Measurements from ENCODE around the gene ADRB2. TPM values are rescaled to one million over a fixed set of nuclear protein-coding genes. Genes with fewer than 3 reads are reported as not detected.

The ADRB2 gene
- total and polyA plus RNA-seq, 10 of the 15 experiments (the other 5 are each of a cell fraction or from before 2014, with no cell fraction given) = 0.03 to 0.34 (median 0.18) TPM; not detected in 1

DNA sequence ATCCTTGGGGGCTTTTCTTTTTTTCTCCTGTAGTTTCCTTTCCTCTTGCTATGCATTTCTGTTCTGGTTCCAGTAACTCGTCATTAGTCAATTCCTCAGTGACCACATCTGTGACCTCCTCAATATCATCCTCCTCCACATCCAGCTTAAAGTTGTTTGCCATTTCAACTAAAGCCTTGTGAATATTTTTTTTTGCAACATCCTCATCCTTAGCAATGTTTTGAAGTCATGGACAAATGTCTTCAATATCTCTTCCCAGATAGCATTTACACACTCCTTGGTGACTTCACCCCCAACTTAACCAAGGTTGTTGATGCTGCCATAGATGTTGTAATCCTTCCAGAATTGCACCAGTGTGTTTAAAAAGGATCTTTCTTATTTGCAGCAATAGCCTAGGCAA, 14.7 kb upstream of the ADRB2 start (continued):
- no peak for TF ChIP-seq EZH2 (IDR thresholded peaks at IDR 0.05; ENCODE audit: borderline replicate concordance, control insufficient read depth, low read depth, low read length)
- no peak for TF ChIP-seq BACH1 (IDR thresholded peaks at IDR 0.05; ENCODE audit: borderline replicate concordance)
- TF ChIP-seq GATAD2B (conservative IDR thresholded peaks at IDR 0.05; ENCODE audit: low read depth) = no peak
- no peak for TF ChIP-seq NFYB (IDR thresholded peaks at IDR 0.05; ENCODE audit: insufficient read depth, low read depth, low read length)
- TF ChIP-seq YY1 (IDR thresholded peaks at IDR 0.05; ENCODE audit: low read depth, low read length) = no peak
- no peak for TF ChIP-seq RB1 (IDR thresholded peaks at IDR 0.05; ENCODE audit: borderline replicate concordance)
- TF ChIP-seq, protein P1, sequence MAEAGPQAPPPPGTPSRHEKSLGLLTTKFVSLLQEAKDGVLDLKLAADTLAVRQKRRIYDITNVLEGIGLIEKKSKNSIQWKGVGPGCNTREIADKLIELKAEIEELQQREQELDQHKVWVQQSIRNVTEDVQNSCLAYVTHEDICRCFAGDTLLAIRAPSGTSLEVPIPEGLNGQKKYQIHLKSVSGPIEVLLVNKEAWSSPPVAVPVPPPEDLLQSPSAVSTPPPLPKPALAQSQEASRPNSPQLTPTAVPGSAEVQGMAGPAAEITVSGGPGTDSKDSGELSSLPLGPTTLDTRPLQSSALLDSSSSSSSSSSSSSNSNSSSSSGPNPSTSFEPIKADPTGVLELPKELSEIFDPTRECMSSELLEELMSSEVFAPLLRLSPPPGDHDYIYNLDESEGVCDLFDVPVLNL (IDR thresholded peaks at IDR 0.05; ENCODE audit: low read depth, low read length) = no peak
- TF ChIP-seq KAT2A (conservative IDR thresholded peaks at IDR 0.05; ENCODE audit: control insufficient read depth, low read depth, low read length) = no peak

DNA sequence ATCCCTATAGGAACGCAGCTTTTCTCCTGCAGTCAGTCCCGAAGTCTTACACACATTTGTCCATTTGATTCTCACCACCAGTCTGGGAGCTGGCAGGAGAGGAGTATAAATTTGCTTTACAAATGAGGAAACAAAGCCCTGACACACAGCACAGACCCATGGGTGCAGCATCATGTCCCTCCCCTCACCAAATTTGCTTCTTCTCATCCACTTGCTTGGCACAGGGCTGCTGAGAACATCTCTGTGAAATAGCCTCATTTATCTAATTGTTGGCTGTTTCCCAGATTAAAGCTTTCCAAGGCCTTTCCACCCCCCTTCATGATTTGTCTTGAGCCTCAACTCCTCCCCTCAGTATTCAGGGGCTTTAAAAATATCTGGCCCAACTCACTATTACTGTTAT, 11.3 kb upstream of the ADRB2 start:
- no TSS peak for BruUV-seq (replicated peaks)
- no peaks in the 10 kb centered on the region for H3K9me3 ChIP-seq (replicated peaks; ENCODE audit: control insufficient read depth, insufficient read depth, low read length)
- no peaks in the 10 kb centered on the region for H4K20me1 ChIP-seq (ENCODE audit: control insufficient read depth, insufficient read depth)
- ChIA-PET RAD21 (ENCODE audit: unreplicated experiment) (no interaction called here), SMC1A (ENCODE audit: uncharacterized antibody, unreplicated experiment) (interaction anchor here (1.0 to 1.7 kb wide), 5 partner anchors 15 to 74 kb away, joined by 3 to 5 read pairs (median 4); no protein-coding TSS in a partner anchor), POLR2A (no interaction called here), CTCF (interaction anchor here (0.9 kb wide), 1 partner anchor 14 kb away, joined by 4 read pairs; no protein-coding TSS in a partner anchor)
- H3K4me2 ChIP-seq (ENCODE audit: control insufficient read depth, insufficient read depth) = no peak overlapping the region
- intact Hi-C loops (cut with micrococcal nuclease; ENCODE audit: unreplicated experiment) = no loop called here
- H3K4me3 ChIP-seq = no peak overlapping the region
- no peak overlapping the region for H3K9ac ChIP-seq (ENCODE audit: control insufficient read depth, insufficient read depth, low read length)
- H2AFZ ChIP-seq (ENCODE audit: control insufficient read depth, low read depth, low read length) = no peak overlapping the region
- no peaks in the 10 kb centered on the region for H3K79me2 ChIP-seq (ENCODE audit: control insufficient read depth, insufficient read depth, low read length)
- no peak for FAIRE-seq
- H3K27ac ChIP-seq (ENCODE audit: control insufficient read depth, insufficient read depth) = no peak overlapping the region
- ATAC-seq = no peak
- in situ Hi-C loops (cut with MboI) = no loop called here
- WGBS (ENCODE audit: insufficient coverage, insufficient replicate concordance, low lambda C conversion rate, missing lambda C conversion rate) = 81% methylated on average over 2 of the region's 2 CpGs
- no peaks in the 10 kb centered on the region for H3K36me3 ChIP-seq (ENCODE audit: control insufficient read depth in 2 of 2, insufficient read depth in 2 of 2, low read length in 1 of 2)
- H3K27me3 ChIP-seq (replicated peaks in 1 of 2; ENCODE audit: control insufficient read depth in 2 of 2, insufficient read depth in 2 of 2, low read length in 1 of 2) = no peaks in the 10 kb centered on the region
- H3K4me1 ChIP-seq (ENCODE audit: control insufficient read depth, insufficient read depth, low read length) = peaks cover 12% of the 10 kb centered on the region
- no peak for DNase-seq (ENCODE audit: low read depth, low spot score)
- TF ChIP-seq SRF (IDR thresholded peaks at IDR 0.05; ENCODE audit: low read depth in 2 of 2, low read length in 2 of 2) (no peak), ZSCAN29 (IDR thresholded peaks at IDR 0.05) (no peak), CBX3 (IDR thresholded peaks at IDR 0.05; ENCODE audit: borderline replicate concordance, low read depth) (no peak), STAT1 (conservative IDR thresholded peaks at IDR 0.05) (no peak), CEBPB (IDR thresholded peaks at IDR 0.05; ENCODE audit: borderline replicate concordance in 1 of 2, low read depth in 2 of 2, low read length in 2 of 2) (no peak), CHD1 (IDR thresholded peaks at IDR 0.05; ENCODE audit: low read depth, low read length) (no peak)
- TF ChIP-seq, protein P2, sequence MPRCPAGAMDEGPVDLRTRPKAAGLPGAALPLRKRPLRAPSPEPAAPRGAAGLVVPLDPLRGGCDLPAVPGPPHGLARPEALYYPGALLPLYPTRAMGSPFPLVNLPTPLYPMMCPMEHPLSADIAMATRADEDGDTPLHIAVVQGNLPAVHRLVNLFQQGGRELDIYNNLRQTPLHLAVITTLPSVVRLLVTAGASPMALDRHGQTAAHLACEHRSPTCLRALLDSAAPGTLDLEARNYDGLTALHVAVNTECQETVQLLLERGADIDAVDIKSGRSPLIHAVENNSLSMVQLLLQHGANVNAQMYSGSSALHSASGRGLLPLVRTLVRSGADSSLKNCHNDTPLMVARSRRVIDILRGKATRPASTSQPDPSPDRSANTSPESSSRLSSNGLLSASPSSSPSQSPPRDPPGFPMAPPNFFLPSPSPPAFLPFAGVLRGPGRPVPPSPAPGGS (IDR thresholded peaks at IDR 0.05; ENCODE audit: borderline replicate concordance, insufficient read depth, low read depth, low read length, poor library complexity, severe bottlenecking) = no peak
- TF ChIP-seq, protein P3, sequence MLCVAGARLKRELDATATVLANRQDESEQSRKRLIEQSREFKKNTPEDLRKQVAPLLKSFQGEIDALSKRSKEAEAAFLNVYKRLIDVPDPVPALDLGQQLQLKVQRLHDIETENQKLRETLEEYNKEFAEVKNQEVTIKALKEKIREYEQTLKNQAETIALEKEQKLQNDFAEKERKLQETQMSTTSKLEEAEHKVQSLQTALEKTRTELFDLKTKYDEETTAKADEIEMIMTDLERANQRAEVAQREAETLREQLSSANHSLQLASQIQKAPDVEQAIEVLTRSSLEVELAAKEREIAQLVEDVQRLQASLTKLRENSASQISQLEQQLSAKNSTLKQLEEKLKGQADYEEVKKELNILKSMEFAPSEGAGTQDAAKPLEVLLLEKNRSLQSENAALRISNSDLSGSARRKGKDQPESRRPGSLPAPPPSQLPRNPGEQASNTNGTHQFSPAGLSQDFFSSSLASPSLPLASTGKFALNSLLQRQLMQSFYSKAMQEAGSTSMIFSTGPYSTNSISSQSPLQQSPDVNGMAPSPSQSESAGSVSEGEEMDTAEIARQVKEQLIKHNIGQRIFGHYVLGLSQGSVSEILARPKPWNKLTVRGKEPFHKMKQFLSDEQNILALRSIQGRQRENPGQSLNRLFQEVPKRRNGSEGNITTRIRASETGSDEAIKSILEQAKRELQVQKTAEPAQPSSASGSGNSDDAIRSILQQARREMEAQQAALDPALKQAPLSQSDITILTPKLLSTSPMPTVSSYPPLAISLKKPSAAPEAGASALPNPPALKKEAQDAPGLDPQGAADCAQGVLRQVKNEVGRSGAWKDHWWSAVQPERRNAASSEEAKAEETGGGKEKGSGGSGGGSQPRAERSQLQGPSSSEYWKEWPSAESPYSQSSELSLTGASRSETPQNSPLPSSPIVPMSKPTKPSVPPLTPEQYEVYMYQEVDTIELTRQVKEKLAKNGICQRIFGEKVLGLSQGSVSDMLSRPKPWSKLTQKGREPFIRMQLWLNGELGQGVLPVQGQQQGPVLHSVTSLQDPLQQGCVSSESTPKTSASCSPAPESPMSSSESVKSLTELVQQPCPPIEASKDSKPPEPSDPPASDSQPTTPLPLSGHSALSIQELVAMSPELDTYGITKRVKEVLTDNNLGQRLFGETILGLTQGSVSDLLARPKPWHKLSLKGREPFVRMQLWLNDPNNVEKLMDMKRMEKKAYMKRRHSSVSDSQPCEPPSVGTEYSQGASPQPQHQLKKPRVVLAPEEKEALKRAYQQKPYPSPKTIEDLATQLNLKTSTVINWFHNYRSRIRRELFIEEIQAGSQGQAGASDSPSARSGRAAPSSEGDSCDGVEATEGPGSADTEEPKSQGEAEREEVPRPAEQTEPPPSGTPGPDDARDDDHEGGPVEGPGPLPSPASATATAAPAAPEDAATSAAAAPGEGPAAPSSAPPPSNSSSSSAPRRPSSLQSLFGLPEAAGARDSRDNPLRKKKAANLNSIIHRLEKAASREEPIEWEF (IDR thresholded peaks at IDR 0.05; ENCODE audit: insufficient replicate concordance, low read depth, low read length) = no peak

All from GM12878 (cell line).